G401.6 (cell line): ENCODE data around the gene KIAA0319L.
"Not testable (repeated sequence)": the region's sequence is repeated elsewhere in the genome, so short reads cannot be mapped to it uniquely, and the experiment has no call there.

Experiments
- FAIRE-seq: peaks from 2 replicates; lab custom pipeline; 2012; peaks lifted over from hg19 to GRCh38; lab: Jason Lieb, UNC

The KIAA0319L gene

DNA sequence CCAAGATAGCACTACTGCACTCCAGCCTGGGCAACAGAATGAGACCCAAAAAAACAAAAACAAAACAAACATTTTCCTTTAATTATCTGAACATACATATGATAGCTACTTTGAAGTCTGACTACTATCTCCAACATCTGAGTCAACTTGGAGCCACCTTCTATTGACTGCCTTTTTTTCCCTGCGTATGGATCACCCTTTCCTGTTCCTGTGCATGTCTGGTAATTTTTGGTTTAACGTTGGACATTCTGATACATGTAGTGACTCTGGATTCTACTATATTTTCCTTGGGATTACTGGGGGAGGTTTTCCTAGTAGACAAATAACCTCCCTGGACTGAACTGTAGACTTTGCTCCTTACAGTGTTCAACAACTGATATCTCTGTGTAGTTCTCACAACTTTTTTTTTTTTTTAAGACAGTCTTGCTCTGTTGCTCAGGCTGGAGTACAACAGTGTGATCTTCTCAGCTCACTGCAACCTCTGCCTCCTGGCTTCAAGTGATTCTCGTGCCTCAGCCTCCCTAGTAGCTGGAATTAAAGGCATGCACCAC lies 70.3 kb downstream of the KIAA0319L start:
- no peak for FAIRE-seq

- peak; percentile 42 for FAIRE-seq
These were observed 76.0 kb downstream of the KIAA0319L start for GRCh38 chr1:35481229-35481628.

- FAIRE-seq = no peak
These were observed 79.3 kb downstream of the KIAA0319L start for GRCh38 chr1:35477870-35478269.

- FAIRE-seq = no peak
These were observed 81.1 kb downstream of the KIAA0319L start for GRCh38 chr1:35475856-35476674.

DNA sequence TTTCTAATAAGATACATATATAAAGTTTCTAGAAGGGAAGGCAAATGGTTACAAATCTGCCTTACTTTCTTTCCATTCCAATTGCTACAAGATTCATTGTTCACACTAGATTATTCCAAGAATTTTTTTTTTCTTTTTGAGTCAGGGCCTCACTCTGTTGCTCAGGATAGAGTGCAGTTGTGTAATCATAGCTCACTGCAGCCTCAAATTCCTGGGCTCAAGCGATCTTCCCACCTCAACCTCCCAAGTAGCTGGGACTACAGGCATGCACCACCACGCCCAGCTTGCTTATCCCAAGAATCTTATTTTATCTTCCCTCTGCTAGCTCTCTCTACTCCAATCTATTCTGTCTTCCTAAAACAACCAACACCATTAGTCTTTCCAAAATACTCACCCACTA lies 81.8 kb downstream of the KIAA0319L start:
- no peak for FAIRE-seq

GRCh38 chr1:35473216-35473615 lies 84.0 kb downstream of the KIAA0319L start:
- not testable (repeated sequence) for FAIRE-seq

DNA sequence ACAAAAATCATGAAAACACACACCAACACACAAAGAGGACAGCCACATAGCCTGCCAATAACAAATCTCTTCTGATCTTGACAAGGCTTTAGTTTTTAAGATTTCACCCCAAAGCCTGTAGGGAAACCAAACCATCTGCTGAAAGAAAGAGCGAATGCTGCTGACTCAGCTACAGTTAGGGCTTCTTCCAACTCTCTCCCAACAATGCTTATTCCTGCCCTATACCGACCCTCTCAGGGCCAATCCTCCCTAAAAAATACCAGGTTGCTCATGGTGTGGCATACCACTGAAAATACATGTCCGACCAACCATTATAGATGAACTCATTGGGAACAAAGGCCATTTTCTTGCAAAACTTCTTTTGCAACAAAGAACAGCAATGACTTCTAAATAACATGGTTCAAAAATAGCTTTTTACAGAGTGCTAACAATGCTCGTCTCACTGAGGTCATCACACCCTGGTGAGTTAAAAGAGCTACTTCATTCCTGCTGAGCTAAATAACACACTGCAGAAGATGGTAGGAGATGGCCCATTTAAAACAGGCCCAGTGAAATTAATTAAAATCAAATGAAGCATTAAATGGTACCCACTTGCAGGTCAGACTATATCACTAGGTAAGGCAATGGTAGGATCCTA lies 86.1 kb downstream of the KIAA0319L start:
- FAIRE-seq = no peak

GRCh38 chr1:35466120-35466519 lies 91.1 kb downstream of the KIAA0319L start:
- no peak for FAIRE-seq

- not testable (repeated sequence) for FAIRE-seq
These were observed 93.5 kb downstream of the KIAA0319L start for GRCh38 chr1:35463749-35464148.

DNA sequence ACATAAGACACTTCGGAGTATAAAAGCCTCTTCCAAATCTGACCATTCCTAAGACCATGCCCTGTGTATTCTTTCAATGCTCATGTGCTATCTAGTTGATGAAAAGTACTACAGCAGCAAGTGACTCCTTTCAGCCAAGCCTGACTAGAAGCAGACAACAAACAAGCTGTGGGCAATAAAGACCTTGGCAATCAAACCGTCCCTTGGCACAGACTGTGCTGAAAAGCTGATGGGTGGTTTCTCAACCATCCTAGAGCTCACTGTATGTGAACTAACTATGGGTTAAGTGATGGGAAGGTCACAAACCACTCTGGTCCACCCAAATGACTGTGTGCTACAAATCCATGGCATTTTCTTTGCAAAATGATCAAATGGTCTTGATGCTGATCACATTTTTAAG lies 94.0 kb downstream of the KIAA0319L start:
- no peak for FAIRE-seq

DNA sequence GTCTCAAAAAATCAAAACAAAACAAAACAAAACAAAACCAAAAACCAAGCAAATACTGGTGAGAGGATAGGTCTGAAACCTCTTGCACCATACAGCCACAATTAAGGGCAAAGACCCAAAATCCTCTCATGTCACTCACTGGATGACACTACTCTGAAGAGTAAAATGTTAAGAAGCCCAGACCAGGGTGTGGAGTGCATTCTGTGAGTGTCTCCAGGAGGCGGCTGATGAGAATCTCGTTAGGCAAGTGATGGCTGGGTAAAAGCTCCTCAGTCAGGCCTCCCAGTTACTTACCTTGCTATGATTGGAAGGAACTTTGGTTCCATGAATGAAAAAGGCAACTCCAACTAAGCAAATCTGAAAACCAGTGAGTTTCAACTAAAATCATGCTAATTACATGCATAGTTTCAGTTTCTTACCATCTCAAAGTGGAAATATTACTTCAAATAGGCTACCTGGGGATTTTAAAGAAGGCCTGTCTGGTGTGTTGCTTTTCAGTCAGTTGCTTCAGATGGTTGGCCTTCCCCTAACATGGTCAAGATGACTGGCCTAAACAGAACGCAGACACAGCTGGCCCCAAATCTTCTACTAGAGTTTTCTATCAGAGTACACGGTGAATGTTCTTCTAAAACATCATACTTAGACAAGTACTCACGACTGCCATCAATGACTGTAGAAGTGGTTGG lies 95.1 kb downstream of the KIAA0319L start:
- FAIRE-seq = no peak

DNA sequence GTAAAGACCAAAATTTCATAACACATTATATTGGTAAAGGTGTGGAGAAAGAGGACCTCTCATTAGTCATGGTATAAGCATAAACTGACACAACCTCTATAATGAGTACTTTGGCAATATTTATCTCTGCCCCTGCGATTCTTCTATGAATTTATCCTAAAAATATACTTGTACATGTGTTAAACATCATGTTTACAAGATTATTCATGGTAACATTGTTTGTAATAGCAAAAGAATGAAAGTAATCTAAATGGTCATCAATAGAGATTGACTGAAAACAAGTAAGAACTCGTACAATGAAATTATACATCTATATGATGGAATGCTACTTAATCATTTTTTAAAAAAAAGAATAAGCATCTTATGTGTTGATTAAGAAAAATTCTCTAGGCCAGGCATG lies 96.4 kb downstream of the KIAA0319L start:
- FAIRE-seq = no peak

- FAIRE-seq = no peak
These were observed 102.6 kb downstream of the KIAA0319L start for GRCh38 chr1:35454616-35455015.

DNA sequence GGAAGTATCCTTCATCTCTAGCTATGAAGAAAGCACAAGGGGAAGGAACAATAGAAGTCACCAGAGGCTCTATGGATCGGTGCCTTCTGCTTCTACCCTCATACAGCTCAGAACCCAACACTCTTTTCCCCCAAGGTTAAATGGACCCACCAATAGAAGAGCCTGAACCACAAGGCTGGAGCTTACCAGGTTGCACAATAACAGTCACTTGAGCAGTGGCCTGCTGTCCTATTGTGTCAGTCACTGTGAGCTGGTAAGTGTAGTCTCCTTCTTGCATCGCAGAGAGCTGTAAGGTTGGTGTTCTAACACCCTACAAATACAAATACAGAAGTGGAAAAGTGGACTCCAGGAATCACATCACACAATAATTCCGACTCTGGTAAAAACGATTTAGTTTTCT lies 103.0 kb downstream of the KIAA0319L start:
- no peak for FAIRE-seq

DNA sequence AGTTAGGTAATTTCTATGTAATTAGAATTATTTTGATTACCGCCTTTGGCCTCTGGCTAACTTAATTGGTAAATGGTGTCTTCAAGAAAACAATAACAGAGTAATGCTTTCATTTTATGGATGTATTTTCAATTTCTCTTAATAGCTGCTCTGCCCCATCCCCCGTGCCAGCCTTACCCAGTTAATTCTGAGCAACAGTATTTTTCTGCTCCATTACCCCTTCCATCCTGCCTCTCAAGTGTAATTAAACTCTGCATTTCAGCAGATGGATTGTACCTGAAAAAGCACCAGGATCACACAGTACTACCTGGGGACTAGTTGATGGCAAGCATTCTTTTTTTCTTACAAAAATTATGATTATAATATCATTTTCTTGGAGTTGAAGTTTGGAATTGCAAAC lies 104.2 kb downstream of the KIAA0319L start:
- FAIRE-seq = no peak

- no peak for FAIRE-seq
These were observed 105.0 kb downstream of the KIAA0319L start for GRCh38 chr1:35452106-35452774.

- FAIRE-seq = peak; percentile 87
These were observed 106.1 kb downstream of the KIAA0319L start for GRCh38 chr1:35451125-35451528.

- no peak for FAIRE-seq
These were observed 107.7 kb downstream of the KIAA0319L start for GRCh38 chr1:35449334-35450008.

GRCh38 chr1:35448344-35448801 lies 108.8 kb downstream of the KIAA0319L start:
- FAIRE-seq = no peak

DNA sequence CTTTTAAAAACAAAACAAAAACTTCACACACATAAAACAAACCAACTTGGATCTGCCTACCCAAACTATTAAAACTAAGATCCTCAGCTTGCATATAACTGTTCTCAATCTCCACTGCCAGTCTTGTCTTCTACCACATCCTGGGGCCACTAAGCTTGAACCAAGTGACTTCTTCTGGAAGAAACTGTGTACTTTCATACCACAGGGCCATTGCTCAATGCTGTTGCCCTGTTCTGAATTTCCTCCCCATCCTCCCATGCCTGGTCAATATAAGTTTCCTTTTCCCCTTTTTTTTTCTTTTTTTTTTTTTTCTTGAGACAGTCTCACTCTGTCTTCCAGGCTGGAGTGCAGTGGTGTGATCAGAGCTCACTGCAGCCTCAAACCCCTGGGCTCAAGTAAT lies 109.9 kb downstream of the KIAA0319L start:
- FAIRE-seq = no peak

DNA sequence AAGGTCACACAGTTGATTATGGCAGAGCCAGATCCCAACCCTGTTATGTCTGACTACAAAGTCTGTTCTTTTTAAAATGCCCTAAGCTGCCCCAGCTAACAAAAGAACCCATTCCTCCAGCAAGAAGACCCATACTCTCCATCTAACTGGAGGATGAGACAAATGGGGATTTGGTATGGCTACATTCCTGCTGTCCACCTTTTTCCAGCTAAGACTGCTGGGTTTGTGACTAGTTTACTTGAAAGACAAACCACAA lies 112.8 kb downstream of the KIAA0319L start:
- FAIRE-seq = no peak
